IMR-90 (cell line): ENCODE data around the gene KRTAP6-3. TPM values are rescaled to one million over a fixed set of nuclear protein-coding genes. Genes with fewer than 3 reads are reported as not detected.

ENCODE experiments used
- ATAC-seq: fragments of 200-7000 bp; cut with Tn5 transposase; 2 replicates; pipeline ENCODE4 v1.9.1; 2020; ENCODE audit warnings: low read depth, mild to moderate bottlenecking, moderate library complexity
- BruUV-seq: library from RNA; stranded (reverse); fragments of 400-500 nt; replicated peaks from 2 replicates; lab custom pipeline; 2021; lab: Mats Ljungman, UMichigan
- CTCF ChIA-PET: fragments of 300-600 bp; formaldehyde crosslinking; extraction: SDS; loops from one replicate; lab custom pipeline; 2021; ENCODE audit warnings: antibody characterized with exemption; lab: Yijun Ruan, JAX
- POLR2A ChIA-PET: fragments of 300-600 bp; sonication (Branson Sonifier 250); formaldehyde crosslinking; loops from one replicate; lab custom pipeline; 2022; ENCODE audit warnings: antibody characterized with exemption; ENCODE audit not compliant: unreplicated experiment; lab: Charles Lee
- DNase-seq: peaks from one replicate; pipeline ENCODE4 v3.0.0; 2013
- H2AFZ ChIP-seq: replicated peaks from 2 replicates; pipeline ENCODE3; 2013; ENCODE audit warnings: low read length, mild to moderate bottlenecking; ENCODE audit not compliant: poor library complexity
- H2AK5ac ChIP-seq: 2 replicates; pipeline ENCODE4 v1.6.1; 2013; ENCODE audit warnings: low read depth, low read length, inconsistent platforms
- H2AK9ac ChIP-seq: replicated peaks from 2 replicates; pipeline ENCODE3; 2013; ENCODE audit warnings: mild to moderate bottlenecking, low read depth, low read length, moderate library complexity; ENCODE audit not compliant: poor library complexity
- H2BK120ac ChIP-seq: 2 replicates; pipeline ENCODE4 v1.6.1; 2013; ENCODE audit warnings: low read depth, low read length, inconsistent platforms
- H2BK15ac ChIP-seq: 3 replicates; pipeline ENCODE4 v1.6.1; 2013; ENCODE audit warnings: low read depth, low read length, inconsistent platforms
- H2BK20ac ChIP-seq: 2 replicates; pipeline ENCODE4 v1.6.1; 2013; ENCODE audit warnings: low read depth, mild to moderate bottlenecking, inconsistent platforms, low read length, moderate library complexity
- H2BK5ac ChIP-seq: 2 replicates; pipeline ENCODE4 v1.6.1; 2013; ENCODE audit warnings: mild to moderate bottlenecking, low read depth, low read length, inconsistent platforms; ENCODE audit not compliant: poor library complexity, severe bottlenecking
- H3K14ac ChIP-seq: replicated peaks from 2 replicates; pipeline ENCODE4 v1.6.1; 2013; ENCODE audit warnings: low read depth, low read length, inconsistent platforms
- H3K18ac ChIP-seq: 2 replicates; pipeline ENCODE4 v1.6.1; 2013; ENCODE audit warnings: low read depth, low read length, control low read depth
- H3K23ac ChIP-seq: 2 replicates; pipeline ENCODE4 v1.6.1; 2013; ENCODE audit warnings: low read depth, low read length, inconsistent platforms
- H3K27ac ChIP-seq: 2 replicates; pipeline ENCODE4 v1.5.1; 2013; ENCODE audit warnings: mild to moderate bottlenecking, control low read depth, low read length; ENCODE audit not compliant: insufficient read depth
- H3K27me3 ChIP-seq: 2 replicates; pipeline ENCODE4 v1.6.1; 2013; ENCODE audit warnings: low read length; ENCODE audit not compliant: control insufficient read depth, insufficient read depth
- H3K36me3 ChIP-seq: 2 replicates; pipeline ENCODE4 v1.6.1; 2013; ENCODE audit warnings: low read length, mixed read lengths; ENCODE audit not compliant: control insufficient read depth, insufficient read depth
- H3K4ac ChIP-seq: 2 replicates; pipeline ENCODE4 v1.6.1; 2013; ENCODE audit warnings: low read depth, low read length, inconsistent platforms
- H3K4me1 ChIP-seq: 2 replicates; pipeline ENCODE4 v1.6.1; 2013; ENCODE audit warnings: low read length, mixed read lengths; ENCODE audit not compliant: control insufficient read depth, insufficient read depth
- H3K4me2 ChIP-seq: 2 replicates; pipeline ENCODE4 v1.6.1; 2013; ENCODE audit warnings: low read depth, mild to moderate bottlenecking, control low read depth, low read length, moderate library complexity
- H3K4me3 ChIP-seq: 2 replicates; pipeline ENCODE4 v1.5.1; 2013; ENCODE audit warnings: low read depth, mild to moderate bottlenecking, control low read depth, low read length, moderate library complexity; ENCODE audit not compliant: insufficient read depth
- H3K56ac ChIP-seq: 2 replicates; pipeline ENCODE4 v1.6.1; 2013; ENCODE audit warnings: low read length, inconsistent platforms; ENCODE audit not compliant: insufficient read depth; ENCODE audit errors: extremely low read depth
- H3K79me1 ChIP-seq, 2 experiments: 2 replicates each; pipeline ENCODE4 v1.6.1; 2013; ENCODE audit warnings: low read length in 2 of 2, inconsistent platforms in 1 of 2, low read depth in 1 of 2
- H3K9ac ChIP-seq: 2 replicates; pipeline ENCODE4 v1.6.1; 2013; ENCODE audit warnings: low read depth, low read length, control low read depth
- H3K9me1 ChIP-seq: 2 replicates; pipeline ENCODE4 v1.6.1; 2013; ENCODE audit warnings: low read length, inconsistent platforms; ENCODE audit not compliant: insufficient read depth
- H3K9me3 ChIP-seq: 2 replicates; pipeline ENCODE4 v1.6.1; 2013; ENCODE audit warnings: low read length; ENCODE audit not compliant: control insufficient read depth, insufficient read depth
- H4K20me1 ChIP-seq: 2 replicates; pipeline ENCODE4 v1.6.1; 2013; ENCODE audit warnings: low read length, inconsistent platforms; ENCODE audit not compliant: insufficient read depth
- H4K5ac ChIP-seq: 2 replicates; pipeline ENCODE4 v1.6.1; 2013; ENCODE audit warnings: mild to moderate bottlenecking, low read depth, low read length, control low read depth
- H4K8ac ChIP-seq, 2 experiments: 2 replicates each; pipeline ENCODE4 v1.6.1; 2013; ENCODE audit warnings: low read depth in 2 of 2, low read length in 2 of 2, control low read depth in 1 of 2, inconsistent platforms in 1 of 2
- H4K91ac ChIP-seq: 2 replicates; pipeline ENCODE4 v1.6.1; 2013; ENCODE audit warnings: low read depth, low read length, inconsistent platforms; ENCODE audit not compliant: insufficient read depth
- BHLHE40 ChIP-seq: fragments of 150-350 bp; IDR thresholded peaks from 2 replicates; pipeline ENCODE4 v1.6.1; 2016; ENCODE audit warnings: mild to moderate bottlenecking, low read depth, low read length
- WGBS, 2 experiments: methylation state at CpG; one replicate each; pipeline versions ENCODE4 v1.1.5 to v1.1.7; 2013; ENCODE audit warnings: missing lambda C conversion rate in 2 of 2; ENCODE audit not compliant: insufficient read length in 1 of 2; ENCODE audit errors: extremely low coverage in 2 of 2; 5-methylcytosine and 5-hydroxymethylcytosine counted together
- dilution Hi-C: fragments of 300-500 bp; cut with HindIII; formaldehyde crosslinking; loops from one replicate; pipeline ENCODE4 v1.14.3; 2018; ENCODE audit warnings: low sequenced_read_pairs; ENCODE audit not compliant: unreplicated experiment
- in situ Hi-C: fragments of 300-500 bp; cut with MboI; formaldehyde crosslinking; loops from 3 replicates; pipeline ENCODE4 v1.14.3; 2019; ENCODE audit warnings: low sequenced_read_pairs, inconsistent platforms, mixed read lengths
- intact Hi-C: fragments of 100-400 bp; cut with micrococcal nuclease; formaldehyde crosslinking; loops from 2 replicates; pipeline ENCODE4 v1.10.0; 2022
- polyA plus RNA-seq, 3 experiments: library from polyadenylated mRNA; depleted of rRNA; stranded (reverse); fragments of >200 nt; gene quantifications; 2 replicates each; pipeline ENCODE4 v1.2.3, GENCODE V29; 2012; ENCODE audit warnings: low replicate concordance in 1 of 3
- total RNA-seq: library from RNA; depleted of rRNA; stranded (reverse); fragments of >200 nt; gene quantifications from 2 replicates; pipeline ENCODE4 v1.2.3, GENCODE V29; 2012

KRTAP6-3 gene
- total and polyA plus RNA-seq, 2 of the 4 experiments (the other 2 are of a cell fraction): not detected

GRCh38 chr21:30563630-30564029 is 28.6 kb upstream of the KRTAP6-3 start:
- Histone ChIP-seq H3K4me2 (no peak overlapping the region), H2AFZ (no peak overlapping the region), H3K9me1 (no peaks in the 10 kb centered on the region), H3K9ac (no peak overlapping the region), H2BK15ac (no peak overlapping the region), H3K4me1 (no peaks in the 10 kb centered on the region), H3K9me3 (peaks cover 4% of the 10 kb centered on the region; the same call in 1 of the 2 replicates), H3K27me3 (no peaks in the 10 kb centered on the region), H2AK9ac (no peak overlapping the region), H3K23ac (no peak overlapping the region), H2AK5ac (no peak overlapping the region), H2BK120ac (no peak overlapping the region), H2BK5ac (no peak overlapping the region), H3K4me3 (no peak overlapping the region), H3K56ac (no peak overlapping the region), H4K91ac (no peak overlapping the region), H4K8ac (no peak overlapping the region), H3K14ac (no peak overlapping the region), H3K18ac (no peak overlapping the region), H4K20me1 (no peaks in the 10 kb centered on the region), H3K27ac (no peak overlapping the region), H4K5ac (no peak overlapping the region), H3K36me3 (no peaks in the 10 kb centered on the region), H3K79me1 (no peaks in the 10 kb centered on the region), H2BK20ac (no peak overlapping the region), H3K4ac (no peak overlapping the region)
- TF ChIP-seq BHLHE40: no peak
- intact Hi-C loops: no loop called here
- BruUV-seq: no TSS peak
- dilution Hi-C loops: no loop called here
- ATAC-seq (no peak), DNase-seq (no peak)
- CTCF ChIA-PET: no interaction called here
- no CpG with 5 or more reads among the region's 2 CpGs for WGBS, 2 experiments
- POLR2A ChIA-PET: no interaction called here
- in situ Hi-C loops: no loop called here
